GM18520 (cell line): ENCODE data around the gene RLN3.

Experiments used
- ATAC-seq: cut with Tn5 transposase; IDR thresholded peaks from one replicate; pipeline ENCODE4 v1.9.1; 2021; ENCODE audit not compliant: unreplicated experiment

RLN3 gene, protein sequence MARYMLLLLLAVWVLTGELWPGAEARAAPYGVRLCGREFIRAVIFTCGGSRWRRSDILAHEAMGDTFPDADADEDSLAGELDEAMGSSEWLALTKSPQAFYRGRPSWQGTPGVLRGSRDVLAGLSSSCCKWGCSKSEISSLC

DNA sequence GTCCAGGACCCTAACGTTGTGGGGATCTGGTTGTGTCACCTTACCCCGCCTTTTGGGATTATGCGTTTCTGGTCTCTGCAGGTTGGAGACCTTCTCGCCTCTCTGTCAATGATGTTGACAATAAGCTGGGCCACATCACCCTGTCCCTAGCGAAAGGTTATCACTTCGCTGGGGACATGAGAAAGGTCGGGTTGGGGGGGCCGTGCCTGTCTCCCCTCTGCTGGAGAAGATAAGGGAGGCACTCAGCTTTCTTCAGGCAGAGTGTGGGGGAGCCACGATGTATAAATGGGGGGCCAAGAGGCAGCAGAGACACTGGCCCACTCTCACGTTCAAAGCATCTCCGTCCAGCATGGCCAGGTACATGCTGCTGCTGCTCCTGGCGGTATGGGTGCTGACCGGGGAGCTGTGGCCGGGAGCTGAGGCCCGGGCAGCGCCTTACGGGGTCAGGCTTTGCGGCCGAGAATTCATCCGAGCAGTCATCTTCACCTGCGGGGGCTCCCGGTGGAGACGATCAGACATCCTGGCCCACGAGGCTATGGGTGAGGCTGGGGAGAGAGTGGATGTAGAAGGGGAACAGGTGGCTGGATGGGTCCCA lies at the start of gene RLN3:
TSS of gene RLN3 (plus strand) at position 293 of the 595 bp plus-strand sequence. CDS start at position 350, 57 bp downstream.
- no peak for ATAC-seq

DNA sequence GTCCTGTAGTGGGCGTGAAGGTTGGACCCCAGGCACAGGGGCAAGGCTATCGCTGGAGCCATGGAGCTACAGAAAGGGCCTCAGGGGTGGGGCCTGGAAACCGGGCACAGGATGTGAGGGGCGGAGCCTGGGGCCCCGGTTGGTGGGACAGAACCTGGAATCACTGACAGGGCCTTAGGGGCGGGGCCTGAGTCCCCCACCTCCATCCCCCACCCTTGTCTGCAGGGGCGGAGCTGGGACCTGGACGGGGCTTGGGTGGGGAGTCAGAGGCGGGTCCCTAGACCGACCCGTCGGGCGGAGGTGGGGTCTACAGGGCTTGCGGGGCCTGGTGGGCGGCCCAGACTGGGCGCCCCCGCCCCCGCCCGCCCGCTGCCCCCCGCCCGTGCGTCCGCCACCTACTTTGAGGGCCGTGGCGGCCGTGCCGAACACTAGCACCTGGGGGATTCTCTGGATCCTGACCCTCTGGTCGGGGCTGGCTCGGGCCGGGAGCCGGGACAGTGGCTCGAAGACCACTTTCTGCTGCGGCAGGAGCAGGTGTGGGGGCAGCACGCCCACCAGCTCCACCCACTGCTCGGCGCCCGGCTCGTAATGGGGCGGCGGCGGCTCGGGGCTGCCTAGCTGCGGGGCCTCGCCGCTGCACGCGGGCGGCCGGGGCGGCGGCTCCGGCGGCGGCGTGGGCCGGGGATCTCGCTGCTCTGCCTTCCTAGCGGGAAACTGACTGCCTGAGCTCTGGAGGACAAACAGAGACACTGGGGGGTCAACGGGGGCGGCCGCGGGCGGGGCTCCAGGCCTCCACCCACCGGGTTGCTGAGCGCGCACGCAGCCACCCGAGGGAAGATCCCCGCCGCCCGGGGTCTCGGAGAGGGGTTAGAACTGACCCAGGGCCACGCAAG lies 49.4 kb upstream of the RLN3 start:
- ATAC-seq = no peak

DNA sequence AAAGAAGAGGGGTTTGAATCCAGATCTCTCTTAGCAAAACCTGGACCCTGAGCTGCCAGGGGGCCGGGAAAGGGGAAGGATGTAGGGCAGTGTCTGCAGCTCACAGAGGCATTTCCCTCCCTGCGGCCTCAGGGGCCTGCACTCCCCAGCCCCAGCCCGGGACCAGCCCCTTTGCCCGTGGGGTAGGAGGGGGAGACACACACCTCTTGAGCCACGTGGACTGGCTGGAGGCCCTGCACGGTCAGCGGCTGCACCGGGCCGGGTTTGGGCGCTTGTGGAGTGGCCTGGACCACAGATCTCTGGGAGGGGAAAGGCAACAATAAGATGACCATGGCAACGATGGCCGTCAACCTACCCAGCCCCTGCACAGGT lies 48.7 kb upstream of the RLN3 start:
- no peak for ATAC-seq

DNA sequence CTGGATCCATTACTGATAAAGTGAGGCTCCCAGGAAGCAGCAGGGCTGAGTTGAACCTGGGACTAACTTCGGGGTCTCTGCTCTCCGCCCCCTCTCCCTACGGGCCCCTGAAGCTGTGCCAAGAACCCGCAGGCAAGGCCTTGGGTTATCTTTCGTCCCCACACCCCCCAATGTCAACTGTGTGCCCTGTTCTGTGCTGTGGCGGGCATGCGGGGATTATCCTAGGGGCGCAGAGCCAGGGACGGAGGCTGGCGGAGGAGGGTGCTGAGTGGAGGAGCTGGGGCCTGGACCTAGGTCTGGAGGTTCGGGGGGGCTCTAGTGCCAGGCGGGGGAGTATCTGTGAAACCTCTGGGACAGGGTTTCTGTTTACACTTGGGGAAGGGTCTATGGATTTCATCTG lies 48.3 kb upstream of the RLN3 start:
- no peak for ATAC-seq

DNA sequence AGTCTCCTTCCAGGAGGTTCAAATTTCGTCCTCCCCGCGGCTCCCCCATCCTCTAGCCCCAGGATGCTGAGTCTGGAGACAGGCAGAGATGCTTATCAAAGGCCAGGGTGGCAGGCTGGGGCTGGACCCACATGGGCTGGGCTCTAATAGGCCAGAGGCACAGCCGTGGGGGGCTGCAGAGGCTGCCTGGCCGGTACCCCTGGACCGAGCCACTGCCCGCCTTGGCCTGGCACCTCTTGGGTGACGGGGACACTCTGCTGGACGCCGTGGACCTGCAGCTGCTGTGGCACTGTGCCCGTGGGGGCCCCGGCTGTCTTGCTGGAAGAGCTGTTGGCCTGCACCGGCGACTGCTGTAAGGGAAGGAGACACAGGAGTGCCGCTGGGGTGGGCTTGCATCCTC lies 47.6 kb upstream of the RLN3 start:
- ATAC-seq = no peak

DNA sequence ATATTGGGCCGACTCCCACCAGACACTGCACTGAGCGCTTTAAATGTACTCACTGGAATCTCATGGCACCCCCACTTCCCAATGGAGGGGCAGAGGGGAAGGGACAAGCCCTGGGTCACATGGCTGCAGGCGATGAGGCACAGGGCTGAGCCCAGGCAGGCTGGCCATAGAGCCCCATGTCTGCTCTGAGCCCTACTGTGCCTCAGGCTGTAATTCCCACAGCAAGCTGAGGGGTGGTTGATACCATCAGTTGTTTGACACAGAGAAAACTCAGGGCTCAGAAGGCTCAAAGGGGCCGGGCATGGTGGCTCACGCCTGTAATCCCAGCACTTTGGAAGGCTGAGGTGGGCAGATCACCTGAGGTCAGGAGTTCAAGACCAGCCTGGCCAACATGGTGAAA lies 46.9 kb upstream of the RLN3 start:
- no peak for ATAC-seq

DNA sequence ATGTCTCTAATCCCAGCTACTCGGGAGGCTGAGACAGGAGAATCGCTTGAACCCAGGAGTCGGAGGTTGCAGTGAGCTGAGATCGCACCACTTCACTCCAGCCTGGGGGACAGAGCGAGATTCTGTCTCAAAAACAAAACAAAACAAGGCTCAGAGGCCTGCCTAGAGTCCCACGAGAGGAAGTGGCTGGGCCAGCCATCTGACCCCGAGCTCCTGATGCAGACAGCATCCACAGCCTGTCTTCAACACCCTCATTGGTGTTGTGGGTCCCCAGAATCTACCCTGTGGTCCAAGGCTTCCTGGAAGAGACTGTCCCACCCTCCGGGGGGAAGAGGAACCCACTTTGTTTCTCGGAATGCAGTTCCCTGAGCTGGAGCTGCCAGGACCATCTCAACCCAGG lies 46.5 kb upstream of the RLN3 start:
- ATAC-seq = no peak

DNA sequence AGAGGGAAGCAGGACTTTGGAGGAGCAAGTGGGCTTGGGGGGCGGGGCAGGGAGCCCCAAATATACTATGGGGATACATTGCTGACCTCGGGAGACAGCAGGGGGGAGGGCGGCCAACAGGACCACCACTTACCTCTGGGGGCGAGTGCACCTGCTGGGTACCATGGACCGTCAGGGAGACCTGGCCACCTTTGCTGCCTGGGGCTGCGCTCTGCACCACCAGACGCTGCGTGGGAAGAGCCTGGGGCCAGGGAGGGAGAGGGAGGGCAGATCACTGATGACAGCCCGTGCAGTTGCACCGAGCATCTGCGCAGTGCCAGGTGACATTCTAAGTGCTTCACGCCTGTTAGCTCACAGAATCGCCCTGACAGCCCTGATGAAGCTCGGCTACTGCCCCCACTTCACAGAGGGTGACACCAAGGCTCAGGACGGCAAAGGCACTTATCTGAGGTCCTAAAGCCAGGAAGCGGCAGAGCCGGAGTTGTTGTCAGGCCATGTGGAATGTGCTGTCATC lies 45.9 kb upstream of the RLN3 start:
- ATAC-seq = no peak

DNA sequence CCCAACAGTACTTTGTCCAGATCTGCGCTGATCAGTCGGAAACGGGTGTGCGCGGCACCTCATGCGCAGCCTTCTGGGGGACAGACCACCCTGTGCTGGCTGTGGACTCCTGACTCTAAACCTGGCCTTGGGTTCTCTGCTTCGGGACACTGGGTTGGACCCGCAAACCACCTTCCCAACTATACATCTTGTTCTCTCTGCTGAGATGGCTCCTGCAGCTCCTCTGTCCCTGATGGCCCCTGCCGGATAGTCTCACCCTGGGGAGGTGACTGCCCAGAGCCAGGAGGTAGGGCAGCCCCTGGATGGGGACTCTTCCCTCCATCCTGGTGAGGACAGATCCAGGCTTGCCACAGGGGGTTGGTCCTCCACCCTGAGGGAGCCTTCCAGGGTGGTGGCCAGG lies 45.2 kb upstream of the RLN3 start:
- no peak for ATAC-seq

DNA sequence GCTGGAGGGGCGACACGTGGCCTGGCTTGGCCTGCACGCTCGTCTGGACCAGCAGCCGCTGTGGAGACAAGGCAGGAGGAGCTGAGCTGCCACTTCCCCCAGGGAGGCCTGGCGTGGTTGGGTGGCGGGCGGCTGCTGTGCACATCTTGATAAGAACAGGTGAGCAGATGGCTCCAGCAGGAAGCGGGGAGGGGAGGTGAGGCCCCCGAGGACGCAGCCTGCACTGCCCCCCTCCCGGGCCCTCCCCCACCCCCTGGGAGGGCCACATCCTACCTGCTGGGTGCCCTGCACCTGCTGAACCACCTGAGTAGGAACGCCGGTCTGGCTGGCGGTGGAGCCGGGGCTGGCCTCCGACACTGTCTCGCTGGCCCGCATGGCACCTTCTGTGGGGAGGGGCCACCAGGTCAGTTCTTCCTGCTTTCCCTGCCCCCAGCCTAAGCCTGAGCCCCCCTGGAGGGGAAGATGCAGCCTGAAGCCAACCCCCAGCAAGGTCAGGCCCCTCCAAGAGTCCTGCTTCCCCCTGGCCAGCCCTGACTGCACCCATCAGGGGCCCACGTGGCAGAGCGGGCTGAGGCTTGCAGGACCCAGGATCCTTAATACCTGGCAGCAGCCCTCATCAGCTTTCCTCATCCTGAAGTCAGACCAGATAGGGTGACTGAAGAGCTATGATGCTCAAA lies 44.6 kb upstream of the RLN3 start:
- no peak for ATAC-seq

DNA sequence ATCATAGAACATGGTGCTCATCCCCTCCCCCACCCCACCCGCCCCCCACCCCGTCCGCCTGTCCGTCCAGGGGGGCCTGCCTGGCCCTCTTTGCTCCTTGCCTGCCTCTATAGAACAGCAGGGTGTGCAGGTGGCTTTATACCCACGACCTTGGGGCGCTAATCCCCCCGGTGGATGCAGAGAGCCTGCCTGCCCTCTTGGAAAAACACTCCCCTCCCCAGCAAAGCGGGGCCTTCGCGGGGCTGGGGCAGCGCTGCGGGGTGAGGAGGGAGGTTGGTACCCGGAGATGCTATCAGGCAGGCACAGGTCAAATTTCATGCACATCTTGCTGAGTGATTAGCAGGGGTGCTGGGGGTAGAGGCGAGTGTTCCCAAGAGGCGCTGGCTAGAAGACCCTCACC lies 43.8 kb upstream of the RLN3 start:
- no peak for ATAC-seq

DNA sequence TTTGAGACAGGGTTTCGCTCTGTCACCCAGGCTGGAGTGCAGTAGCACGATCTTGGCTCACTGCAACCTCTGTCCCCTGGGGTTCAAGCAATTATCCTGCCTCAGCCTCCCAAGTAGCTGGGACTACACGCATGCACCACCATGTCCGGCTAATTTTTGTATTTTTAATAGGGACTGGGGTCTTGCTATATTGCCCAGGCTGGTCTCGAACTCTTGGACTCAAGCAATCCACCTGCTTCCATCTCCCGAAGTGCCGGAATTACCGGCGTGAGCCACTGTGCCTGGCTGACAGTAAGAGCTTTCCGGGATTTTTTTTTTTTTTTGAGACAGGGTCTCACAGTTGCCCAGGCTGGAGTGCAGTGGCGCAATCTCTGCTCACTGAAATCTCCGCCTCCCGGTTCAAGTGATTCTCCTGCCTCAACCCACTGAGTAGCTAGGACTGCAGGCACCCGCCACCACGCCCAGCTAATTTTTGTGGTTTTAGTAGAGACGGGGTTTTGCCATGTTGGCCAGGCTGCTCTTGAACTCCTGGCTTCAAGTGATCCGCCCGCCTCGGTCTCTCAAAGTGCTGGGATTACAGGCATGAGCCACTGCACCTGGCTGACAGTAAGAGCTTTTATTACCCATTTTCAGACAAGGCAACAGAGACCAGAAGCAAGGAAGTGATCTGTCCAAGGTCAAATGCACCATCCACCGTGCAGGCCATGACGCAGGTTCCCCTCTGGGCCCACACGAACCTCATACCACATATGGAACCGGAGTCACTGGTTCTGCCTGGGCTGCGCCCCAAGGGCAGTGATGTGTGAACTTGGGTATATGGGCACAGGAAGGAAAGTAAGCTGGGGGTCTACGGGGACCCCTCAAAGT lies 42.8 kb upstream of the RLN3 start:
- ATAC-seq = no peak

DNA sequence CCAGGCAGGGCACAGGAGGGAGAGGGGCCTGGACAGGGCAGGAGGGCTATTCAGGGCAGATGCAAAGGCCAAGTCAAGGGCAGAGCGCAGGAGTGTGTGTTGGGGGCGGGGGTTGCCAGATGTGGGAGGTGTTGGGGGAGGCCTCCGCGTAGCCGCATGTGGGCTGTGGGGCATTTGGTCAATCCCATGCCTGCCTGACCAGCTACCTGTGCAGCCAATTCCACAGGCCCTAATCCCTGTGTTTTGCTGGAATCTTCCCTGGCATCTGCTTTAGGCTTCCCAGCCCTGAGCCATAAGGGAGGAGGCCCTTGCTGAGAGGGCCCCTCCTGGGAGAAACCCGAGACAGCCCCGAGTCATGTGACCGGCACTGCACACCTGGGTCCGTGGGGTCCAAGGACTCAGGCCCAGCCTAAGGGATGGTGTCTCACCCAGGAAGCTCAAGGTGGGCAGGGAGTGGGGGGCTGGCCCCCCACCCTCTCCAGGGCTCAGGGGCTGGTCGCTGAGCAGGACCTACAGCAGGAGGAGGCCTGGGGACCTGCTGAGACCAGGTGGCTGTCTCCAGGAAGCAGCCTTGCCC lies 42.1 kb upstream of the RLN3 start:
- no peak for ATAC-seq

DNA sequence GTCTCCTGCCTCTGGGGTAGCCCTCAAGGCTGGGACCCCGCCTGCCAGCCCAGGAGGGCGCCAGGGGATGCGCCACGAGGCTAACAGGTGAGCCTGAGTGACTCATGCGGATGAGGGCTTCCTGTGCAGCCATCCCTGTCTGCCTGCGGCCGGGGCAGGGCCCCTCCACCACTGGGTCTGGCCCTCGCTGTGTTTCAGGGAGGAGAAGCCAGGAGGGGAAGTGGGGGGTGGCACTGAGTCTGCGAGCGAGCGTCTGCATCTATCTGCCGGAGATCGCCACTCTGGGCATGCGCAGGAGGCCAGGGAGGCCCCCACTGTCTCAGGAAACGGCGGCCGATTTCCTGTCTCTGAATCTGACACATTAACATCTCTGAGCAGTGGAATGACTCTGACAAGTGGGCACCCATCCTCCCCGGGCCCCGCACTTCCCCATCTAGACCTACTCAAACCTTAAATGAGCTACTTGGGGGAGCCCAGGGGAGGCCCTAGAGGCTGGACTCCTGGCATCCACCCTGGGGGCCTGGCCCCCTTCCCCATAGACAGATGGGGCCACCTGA lies 41.5 kb upstream of the RLN3 start:
- peak; percentile 72 for ATAC-seq

DNA sequence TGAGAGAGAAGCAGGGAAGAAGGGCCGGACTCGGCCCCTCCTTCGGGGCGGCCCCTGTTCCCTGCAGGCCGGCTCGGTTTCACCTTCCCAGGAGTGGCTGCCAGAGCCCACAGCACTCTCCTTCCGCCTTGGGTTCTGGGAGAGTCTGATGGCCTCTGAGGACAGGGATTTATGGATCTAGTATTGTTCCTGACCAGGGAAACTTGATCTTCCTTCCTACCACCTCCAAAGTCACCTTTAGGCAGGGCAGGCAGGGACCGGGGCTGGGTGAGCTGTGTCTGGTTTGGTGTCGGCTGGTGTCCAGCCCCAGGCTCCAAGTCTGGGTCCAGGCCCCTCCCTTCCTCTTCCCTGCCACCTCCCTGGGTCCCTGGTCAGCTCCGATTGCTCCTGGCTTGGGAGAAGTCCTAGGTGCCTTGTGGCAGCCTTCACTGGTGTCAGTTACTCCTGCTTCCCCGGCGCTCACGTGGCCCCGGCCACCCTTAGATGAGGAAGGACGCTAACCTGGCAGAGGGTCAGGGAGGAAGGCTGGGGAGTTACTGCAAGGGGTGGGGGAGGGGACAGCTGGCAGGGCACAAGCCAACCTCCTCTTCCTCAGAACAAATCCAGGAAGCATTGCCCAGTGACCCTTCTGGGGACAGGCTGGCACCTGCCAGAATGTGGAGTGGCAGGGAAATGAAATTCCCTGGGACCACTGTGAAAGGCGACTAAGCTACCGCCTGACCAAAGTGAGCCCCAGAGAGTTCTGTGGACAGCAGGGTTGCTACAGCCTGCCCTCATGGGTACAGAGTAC lies 40.7 kb upstream of the RLN3 start:
- ATAC-seq = no peak

DNA sequence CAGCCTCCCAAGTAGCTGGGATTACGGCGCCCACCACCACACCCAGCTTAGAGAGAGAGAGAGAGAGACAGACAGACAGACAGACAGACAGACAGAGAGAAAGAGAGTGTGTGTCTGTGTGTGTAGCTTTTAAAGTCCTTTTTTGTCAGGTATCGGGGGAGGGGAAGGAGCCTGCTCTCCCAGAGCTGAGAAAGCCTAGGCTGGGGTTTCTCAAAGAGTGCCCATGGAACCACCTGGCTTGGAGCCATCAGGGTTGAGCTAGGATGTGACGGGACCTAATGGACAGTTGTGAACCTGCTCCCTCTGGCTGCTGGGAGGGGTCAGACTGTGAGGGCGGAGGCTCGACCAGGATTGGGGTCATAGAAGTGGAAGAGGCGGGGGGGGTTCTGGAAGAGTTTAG lies 38.5 kb upstream of the RLN3 start:
- no peak for ATAC-seq

DNA sequence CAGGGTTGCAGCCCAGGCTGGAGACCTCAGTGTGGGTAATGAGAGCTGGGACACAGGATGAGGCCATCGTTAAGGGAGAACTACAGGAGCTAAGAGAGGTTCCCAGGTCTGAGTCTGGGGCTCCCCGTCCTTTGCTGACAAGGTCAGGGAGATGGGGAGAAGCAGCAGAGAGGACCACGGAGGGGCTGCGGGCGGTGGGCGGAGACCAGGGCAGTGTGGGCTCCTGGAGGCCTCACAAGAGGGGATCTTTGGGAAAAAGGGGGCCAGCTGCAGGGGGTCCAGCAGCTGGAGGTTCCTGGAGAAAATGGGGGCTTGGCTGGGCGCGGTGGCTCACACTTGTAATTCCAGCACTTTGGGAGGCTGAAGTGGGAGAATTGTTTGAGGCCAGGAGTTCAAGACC lies 37.9 kb upstream of the RLN3 start:
- no peak for ATAC-seq

DNA sequence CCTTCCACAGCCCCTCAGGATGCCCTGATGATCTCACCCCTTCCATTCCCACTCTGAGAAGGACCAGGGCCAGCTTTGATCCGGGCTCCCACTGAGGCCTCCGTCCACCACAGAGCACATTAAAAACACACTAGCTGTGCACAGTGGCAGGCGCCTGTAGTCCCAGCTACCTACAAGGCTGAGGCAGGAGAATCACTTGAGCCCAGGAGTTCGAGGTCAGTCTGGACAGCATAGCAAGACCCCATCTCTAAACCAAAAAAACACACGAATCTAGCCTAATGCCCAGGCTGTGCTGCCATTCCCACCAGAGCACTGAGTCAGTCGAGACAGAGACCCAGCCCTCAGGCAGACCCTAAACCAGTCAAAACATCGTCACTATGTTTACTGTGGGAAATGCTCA lies 35.9 kb upstream of the RLN3 start:
- ATAC-seq = no peak

DNA sequence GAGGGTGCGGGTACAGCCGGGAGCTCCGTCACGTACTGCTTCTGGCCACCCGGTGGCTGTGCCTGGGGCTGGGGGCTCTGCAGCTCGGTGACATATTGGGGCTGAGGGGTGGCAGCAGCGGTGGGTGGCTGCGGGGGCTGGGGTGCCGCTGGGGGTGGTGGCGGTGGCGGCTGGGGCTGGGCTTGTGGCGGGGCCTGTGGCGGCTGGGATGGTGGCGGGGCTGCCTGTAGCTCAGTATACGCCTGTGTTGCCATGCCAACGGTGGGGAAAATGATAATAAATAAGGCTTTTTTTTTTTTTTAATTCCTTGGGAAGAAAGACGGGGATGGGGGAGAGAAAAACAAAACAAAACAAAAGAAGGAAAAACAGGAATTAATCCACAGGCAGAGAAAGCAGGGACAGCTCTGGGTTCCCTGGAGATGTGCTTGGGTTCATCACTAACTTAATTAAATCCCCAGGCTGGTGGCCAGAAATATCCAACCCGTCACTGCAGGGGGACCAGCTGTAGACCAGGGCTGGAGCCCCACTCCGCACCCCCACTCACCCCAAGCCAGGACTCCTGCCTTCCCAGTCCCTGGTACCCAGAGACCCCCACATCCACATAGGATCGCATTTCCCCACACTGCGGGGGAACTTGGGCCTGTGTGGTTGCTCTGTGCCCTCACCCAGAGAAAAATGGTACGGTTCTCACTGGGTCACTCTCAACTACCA lies 34.2 kb upstream of the RLN3 start:
- ATAC-seq = no peak
